NCI-H510A (cell line): Measurements from ENCODE around the gene ZNF544.
"Not testable (repeated sequence)": the region's sequence is repeated elsewhere in the genome, so short reads cannot be mapped to it uniquely, and the experiment has no call there.

Experiments used
- DNase-seq: peaks from one replicate; lab custom pipeline; 2025; lab: John Stamatoyannopoulos, UW

The ZNF544 gene

GRCh38 chr19:58305065-58305931 lies 76.6 kb downstream of the ZNF544 start, which contains the start of gene ERVK3-1:
ERVK3-1 (plus strand) TSS chr19:58305377; CDS start chr19:58312169, 6,792 bp downstream.
- DNase-seq: peak; percentile 96

DNA sequence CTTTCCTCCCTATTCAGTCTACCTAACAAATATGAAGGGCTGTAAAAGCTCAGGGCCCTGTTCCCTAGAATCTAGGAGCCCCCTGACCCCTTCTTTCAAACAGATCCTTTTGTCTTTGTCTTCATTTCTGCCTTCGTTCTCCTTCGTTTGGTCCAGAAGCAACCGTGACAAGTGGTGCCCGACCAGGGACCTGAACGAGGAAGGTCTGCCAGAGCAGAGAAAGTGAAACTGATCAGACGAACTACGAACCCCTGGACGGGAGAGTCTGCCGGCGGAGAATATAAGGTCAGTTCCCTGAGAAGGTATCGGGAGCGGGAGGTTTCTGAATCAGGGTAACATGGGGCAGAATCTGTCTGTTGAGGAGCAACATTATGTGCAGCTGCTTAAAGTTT lies 77.2 kb downstream of the ZNF544 start:
- no peak for DNase-seq

- no peak for DNase-seq
Observed at GRCh38 chr19:58307736-58308135, 79.0 kb downstream of the ZNF544 start.

GRCh38 chr19:58310685-58311084 lies 82.0 kb downstream of the ZNF544 start:
- DNase-seq: not testable (repeated sequence)

DNA sequence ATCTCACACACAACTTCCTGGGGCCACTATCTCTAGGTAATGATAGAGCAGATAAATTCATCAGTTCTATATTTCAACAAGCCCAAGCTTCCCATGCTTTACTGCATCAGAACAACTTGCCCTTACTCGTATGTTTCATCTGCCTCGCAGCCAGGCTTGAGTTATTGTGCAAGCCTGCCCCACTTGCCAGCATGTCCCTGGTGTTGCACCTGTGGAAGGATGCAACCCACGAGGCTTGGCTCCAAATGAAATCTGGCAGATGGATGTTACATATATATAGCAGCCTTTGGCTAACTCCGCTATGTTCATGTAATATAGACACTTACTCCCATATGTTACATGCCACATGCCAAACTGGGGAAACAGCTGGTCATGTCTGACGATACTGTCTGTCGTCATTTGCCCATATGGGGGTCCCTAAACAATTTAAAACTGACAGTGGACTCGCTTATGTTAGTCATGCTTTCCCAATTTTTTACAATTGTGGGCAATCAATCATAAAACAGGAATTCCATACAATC lies 82.7 kb downstream of the ZNF544 start:
- DNase-seq: no peak
